ENCODE data around the gene GAB3. TPM values are rescaled to one million over a fixed set of nuclear protein-coding genes. Genes with fewer than 3 reads are reported as not detected.

GAB3 gene
- total and polyA plus RNA-seq, 9 of the 15 experiments (the other 6 are each of a cell fraction or from before 2014, with no cell fraction given): 16.1 to 31.4 (median 20.2) TPM

DNA sequence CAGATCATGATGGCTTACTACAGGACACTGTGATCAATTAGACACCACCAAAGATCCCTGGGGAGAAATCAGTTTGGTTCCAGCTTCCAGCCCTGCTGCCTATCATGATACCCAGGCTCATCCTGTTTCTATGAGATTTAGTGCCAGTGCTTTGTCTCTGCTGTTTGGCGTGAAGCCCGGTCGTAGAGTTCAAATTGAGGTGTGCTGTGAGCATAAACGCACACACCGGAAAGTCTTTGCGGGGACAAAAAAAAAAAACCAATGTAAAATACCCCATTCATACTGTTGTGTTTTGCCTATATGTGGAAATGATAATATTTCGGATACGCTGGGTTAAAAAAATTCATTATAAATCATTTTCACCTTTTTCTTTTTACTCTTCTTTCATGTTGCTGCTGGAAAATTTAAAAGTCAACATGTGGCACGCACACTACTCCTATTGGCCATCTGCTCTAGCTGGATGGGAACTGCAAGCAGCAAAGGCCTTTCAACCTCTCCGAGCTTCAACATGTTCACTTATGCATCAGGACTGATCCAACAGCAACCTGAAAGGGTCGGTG lies 11.2 kb upstream of the GAB3 start:
- Histone ChIP-seq H3K4me2 (ENCODE audit: insufficient read depth, low read length) (peak overlapping the region; percentile 77), H3K9ac (ENCODE audit: insufficient read depth in 1 of 2, low read depth in 2 of 2, low read length in 2 of 2) (peak overlapping the region; percentile 73 to 98; a peak in 3 of 4 replicates), H4K20me1 (replicated peaks; ENCODE audit: control insufficient read depth, insufficient read depth, low read length) (peaks cover 9% of the 10 kb centered on the region; the same call in 1 of the 2 replicates), H3K9me1 (ENCODE audit: control insufficient read depth, insufficient read depth, low read length) (no peaks in the 10 kb centered on the region), H3K4me3 (peak overlapping the region; percentile 80), H3K9me3 (replicated peaks; ENCODE audit: control insufficient read depth, insufficient read depth, low read depth, low read length) (no peaks in the 10 kb centered on the region), H3K79me2 (ENCODE audit: control insufficient read depth, insufficient read depth, low read length) (peaks cover 58% of the 10 kb centered on the region), H2AFZ (ENCODE audit: low read depth, low read length) (peak overlapping the region; percentile 87), H3K27ac (ENCODE audit: extremely low read depth, low read depth, low read length) (peak overlapping the region; percentile 95), H3K4me1 (replicated peaks in 1 of 2; ENCODE audit: control insufficient read depth in 2 of 2, insufficient read depth in 2 of 2, low read length in 2 of 2) (peaks cover 12 to 55% of the 10 kb centered on the region in 2 experiments), H3K27me3 (ENCODE audit: control insufficient read depth in 2 of 2, insufficient read depth in 2 of 2, low read length in 2 of 2) (no peaks in the 10 kb centered on the region), H3K36me3 (ENCODE audit: control insufficient read depth, insufficient read depth, low read length) (peaks cover 30% of the 10 kb centered on the region)
- ChIA-PET POLR2A (interaction anchor here (0.6 to 6.4 kb wide), 9 partner anchors 9 to 76 kb away, joined by 3 to 94 read pairs (median 4); no protein-coding TSS in a partner anchor), CTCF (ENCODE audit: low intra/inter-chr PET ratio) (no interaction called here)
- in situ Hi-C loops (cut with MboI): no loop called here
- ATAC-seq (peak; percentile 3; the same call in 2 of the 3 replicates), FAIRE-seq (peak; percentile 67), DNase-seq (ENCODE audit: extremely low read depth in 1 of 4, low spot score in 3 of 4) (no peak)
- intact Hi-C loops (cut with micrococcal nuclease): loop anchor here (1.0 to 5.0 kb wide), 3 partner anchors 37 to 310 kb away; partner anchors contain the start of genes BRCC3, CMC4 and MTCP1
- TSS peak; percentile 99 for BruUV-seq (replicated peaks)
- WGBS (ENCODE audit: insufficient coverage, low coverage, missing lambda C conversion rate): 2% methylated on average over 9 of the region's 11 CpGs
- peak; percentile 78 for TF ChIP-seq POLR2B (IDR thresholded peaks at IDR 0.05; ENCODE audit: low read depth, partially characterized antibody)
- no peak for TF ChIP-seq NCOA2 (IDR thresholded peaks at IDR 0.05; ENCODE audit: partially characterized antibody in 2 of 2)
- peak; percentile 91; the same call in 1 of the 2 replicates for TF ChIP-seq POLR2A (conservative IDR thresholded peaks at IDR 0.05)
- TF ChIP-seq RBBP5 (IDR thresholded peaks at IDR 0.05; ENCODE audit: borderline replicate concordance, insufficient read depth, low read length, poor library complexity, severe bottlenecking): no peak
- TF ChIP-seq ZNF224 (CRISPR knock-in tag; IDR thresholded peaks at IDR 0.05): no peak
- 0 out of 2 replicates have a peak, but pooled peaks have one; percentile 31 for TF ChIP-seq GTF2E2 (tag; IDR thresholded peaks at IDR 0.05)
- peak; percentile 48; the same call in 1 of the 2 replicates for TF ChIP-seq TAL1 (IDR thresholded peaks at IDR 0.05)
- no peak for TF ChIP-seq IFI16 (CRISPR knock-in tag; IDR thresholded peaks at IDR 0.05)
- no peak for TF ChIP-seq JUND (IDR thresholded peaks at IDR 0.05; ENCODE audit: borderline replicate concordance, low read depth, low read length)
- 0 out of 3 replicates have a peak, but pooled peaks have one; percentile 0 for TF ChIP-seq JUND (tag; IDR thresholded peaks at IDR 0.05; ENCODE audit: borderline replicate concordance, low read depth, low read length)
- TF ChIP-seq TEAD4 (IDR thresholded peaks at IDR 0.05; ENCODE audit: low read length): peak; percentile 19; the same call in 1 of the 2 replicates
- TF ChIP-seq TEAD4 (CRISPR knock-in tag; IDR thresholded peaks at IDR 0.05; ENCODE audit: borderline replicate concordance): no peak
- no peak for TF ChIP-seq SMAD3 (CRISPR knock-in tag; conservative IDR thresholded peaks at IDR 0.05)
- TF ChIP-seq GABPB2 (CRISPR knock-in tag; conservative IDR thresholded peaks at IDR 0.05): no peak
- no peak for TF ChIP-seq ZNF668 (CRISPR knock-in tag; IDR thresholded peaks at IDR 0.05)
- no peak for TF ChIP-seq SLC30A9 (CRISPR knock-in tag; IDR thresholded peaks at IDR 0.05)
- peak; percentile 65 for TF ChIP-seq NFIC (IDR thresholded peaks at IDR 0.05)
- no peak for TF ChIP-seq CCNT2 (IDR thresholded peaks at IDR 0.05; ENCODE audit: borderline replicate concordance, extremely low read depth, insufficient read length, low read depth, low read length)
- TF ChIP-seq, protein P1, sequence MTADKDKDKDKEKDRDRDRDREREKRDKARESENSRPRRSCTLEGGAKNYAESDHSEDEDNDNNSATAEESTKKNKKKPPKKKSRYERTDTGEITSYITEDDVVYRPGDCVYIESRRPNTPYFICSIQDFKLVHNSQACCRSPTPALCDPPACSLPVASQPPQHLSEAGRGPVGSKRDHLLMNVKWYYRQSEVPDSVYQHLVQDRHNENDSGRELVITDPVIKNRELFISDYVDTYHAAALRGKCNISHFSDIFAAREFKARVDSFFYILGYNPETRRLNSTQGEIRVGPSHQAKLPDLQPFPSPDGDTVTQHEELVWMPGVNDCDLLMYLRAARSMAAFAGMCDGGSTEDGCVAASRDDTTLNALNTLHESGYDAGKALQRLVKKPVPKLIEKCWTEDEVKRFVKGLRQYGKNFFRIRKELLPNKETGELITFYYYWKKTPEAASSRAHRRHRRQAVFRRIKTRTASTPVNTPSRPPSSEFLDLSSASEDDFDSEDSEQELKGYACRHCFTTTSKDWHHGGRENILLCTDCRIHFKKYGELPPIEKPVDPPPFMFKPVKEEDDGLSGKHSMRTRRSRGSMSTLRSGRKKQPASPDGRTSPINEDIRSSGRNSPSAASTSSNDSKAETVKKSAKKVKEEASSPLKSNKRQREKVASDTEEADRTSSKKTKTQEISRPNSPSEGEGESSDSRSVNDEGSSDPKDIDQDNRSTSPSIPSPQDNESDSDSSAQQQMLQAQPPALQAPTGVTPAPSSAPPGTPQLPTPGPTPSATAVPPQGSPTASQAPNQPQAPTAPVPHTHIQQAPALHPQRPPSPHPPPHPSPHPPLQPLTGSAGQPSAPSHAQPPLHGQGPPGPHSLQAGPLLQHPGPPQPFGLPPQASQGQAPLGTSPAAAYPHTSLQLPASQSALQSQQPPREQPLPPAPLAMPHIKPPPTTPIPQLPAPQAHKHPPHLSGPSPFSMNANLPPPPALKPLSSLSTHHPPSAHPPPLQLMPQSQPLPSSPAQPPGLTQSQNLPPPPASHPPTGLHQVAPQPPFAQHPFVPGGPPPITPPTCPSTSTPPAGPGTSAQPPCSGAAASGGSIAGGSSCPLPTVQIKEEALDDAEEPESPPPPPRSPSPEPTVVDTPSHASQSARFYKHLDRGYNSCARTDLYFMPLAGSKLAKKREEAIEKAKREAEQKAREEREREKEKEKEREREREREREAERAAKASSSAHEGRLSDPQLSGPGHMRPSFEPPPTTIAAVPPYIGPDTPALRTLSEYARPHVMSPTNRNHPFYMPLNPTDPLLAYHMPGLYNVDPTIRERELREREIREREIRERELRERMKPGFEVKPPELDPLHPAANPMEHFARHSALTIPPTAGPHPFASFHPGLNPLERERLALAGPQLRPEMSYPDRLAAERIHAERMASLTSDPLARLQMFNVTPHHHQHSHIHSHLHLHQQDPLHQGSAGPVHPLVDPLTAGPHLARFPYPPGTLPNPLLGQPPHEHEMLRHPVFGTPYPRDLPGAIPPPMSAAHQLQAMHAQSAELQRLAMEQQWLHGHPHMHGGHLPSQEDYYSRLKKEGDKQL (CRISPR knock-in tag; IDR thresholded peaks at IDR 0.05; ENCODE audit: borderline replicate concordance): no peak

Data from K562 (cell line).